C4-2B (cell line): ENCODE results near the gene SLC2A10.
"Not testable (repeated sequence)": the region's sequence is repeated elsewhere in the genome, so short reads cannot be mapped to it uniquely, and the experiment has no call there.

Experiments used
- H3K27ac ChIP-seq: fragments of 450-650 bp; 2 replicates; pipeline ENCODE4 v1.5.1; 2017
- CTCF ChIP-seq: fragments of 450-650 bp; conservative IDR thresholded peaks from 2 replicates; pipeline ENCODE4 v1.5.1; 2017; ENCODE audit warnings: mild to moderate bottlenecking
- ZFX ChIP-seq: fragments of 450-650 bp; IDR thresholded peaks from 2 replicates; pipeline ENCODE4 v1.6.1; 2017

The SLC2A10 gene

GRCh38 chr20:46670228-46670584 lies 39.2 kb upstream of the SLC2A10 start:
- H3K27ac ChIP-seq, result no peak overlapping the region
- TF ChIP-seq CTCF (no peak), ZFX (no peak)

- H3K27ac ChIP-seq, result no peak overlapping the region
- TF ChIP-seq CTCF (no peak), ZFX (no peak)
Measured at GRCh38 chr20:46670585-46671584, 38.6 kb upstream of the SLC2A10 start.

GRCh38 chr20:46671866-46672542 lies 37.4 kb upstream of the SLC2A10 start:
- H3K27ac ChIP-seq, result no peak overlapping the region

GRCh38 chr20:46672543-46673148 lies 36.8 kb upstream of the SLC2A10 start:
- no peak for TF ChIP-seq ZFX
- TF ChIP-seq CTCF, result no peak

More at GRCh38 chr20:46671866-46672542, 37.4 kb upstream of the SLC2A10 start:
- TF ChIP-seq ZFX (no peak), CTCF (no peak)

GRCh38 chr20:46673394-46674252 lies 35.8 kb upstream of the SLC2A10 start:
- TF ChIP-seq ZFX, result no peak
- no peak for TF ChIP-seq CTCF
- H3K27ac ChIP-seq, result no peak overlapping the region

More at GRCh38 chr20:46672543-46673148, 36.8 kb upstream of the SLC2A10 start:
- H3K27ac ChIP-seq, result no peak overlapping the region

GRCh38 chr20:46674253-46675083 lies 35.0 kb upstream of the SLC2A10 start:
- H3K27ac ChIP-seq, result no peak overlapping the region
- TF ChIP-seq ZFX, result no peak
- TF ChIP-seq CTCF, result no peak

GRCh38 chr20:46676649-46677316 lies 32.7 kb upstream of the SLC2A10 start:
- not testable (repeated sequence) for H3K27ac ChIP-seq
